ENCODE results near the gene HDAC11.

HDAC11 gene

DNA sequence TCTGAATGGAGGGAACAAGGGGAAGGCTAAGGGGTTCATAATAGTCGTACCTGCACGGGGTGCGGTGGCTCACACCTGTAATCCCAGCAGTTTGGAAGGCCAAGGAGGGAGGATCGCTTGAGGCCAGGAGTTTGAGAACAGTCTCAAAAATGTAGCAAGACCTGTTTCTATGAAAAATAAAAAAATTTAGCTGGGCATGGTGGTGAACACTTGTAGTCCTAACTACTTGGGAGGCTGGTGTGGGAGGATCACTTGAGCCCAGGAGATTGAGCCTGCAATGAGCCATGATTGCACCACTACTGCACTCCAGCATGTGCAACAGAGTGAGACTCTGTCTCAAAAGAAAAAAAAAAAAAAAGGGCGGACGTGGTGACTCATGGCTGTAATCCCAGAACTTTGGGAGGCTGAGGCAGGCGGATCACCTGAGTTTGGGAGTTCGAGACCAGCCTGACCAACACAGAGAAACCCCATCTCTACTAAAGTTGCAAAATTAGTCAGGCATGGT is 17.9 kb upstream of the HDAC11 start:
- TF ChIP-seq CTCF (IDR thresholded peaks at IDR 0.05; ENCODE audit: insufficient read depth, low read depth, low read length, missing control alignments), result no peak
- no peak overlapping the region for H3K4me3 ChIP-seq (ENCODE audit: low read length)
- DNase-seq (ENCODE audit: low read depth), result peak; percentile 23

DNA sequence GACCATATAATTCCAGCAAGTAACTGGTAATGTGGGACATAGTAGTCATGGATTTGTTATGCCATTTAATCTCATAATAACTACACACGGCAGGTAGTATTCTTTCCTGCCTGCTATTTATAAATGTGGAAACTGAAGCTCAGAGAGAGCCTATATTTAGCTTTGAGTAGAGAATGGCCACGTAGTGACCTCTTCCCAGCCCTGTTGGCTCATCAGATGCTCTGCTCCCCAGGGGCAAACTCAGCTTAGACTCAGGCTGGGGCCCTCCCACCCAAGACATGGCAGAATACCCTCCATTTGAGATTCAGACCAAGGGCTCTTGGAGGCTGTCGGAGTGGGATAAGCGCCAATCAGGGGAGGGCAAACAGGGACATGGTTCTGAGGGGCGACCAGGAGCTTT is 17.3 kb upstream of the HDAC11 start:
- no peak for TF ChIP-seq CTCF (IDR thresholded peaks at IDR 0.05; ENCODE audit: insufficient read depth, low read depth, low read length, missing control alignments)
- no peak overlapping the region for H3K4me3 ChIP-seq (ENCODE audit: low read length)
- DNase-seq (ENCODE audit: low read depth), result no peak

DNA sequence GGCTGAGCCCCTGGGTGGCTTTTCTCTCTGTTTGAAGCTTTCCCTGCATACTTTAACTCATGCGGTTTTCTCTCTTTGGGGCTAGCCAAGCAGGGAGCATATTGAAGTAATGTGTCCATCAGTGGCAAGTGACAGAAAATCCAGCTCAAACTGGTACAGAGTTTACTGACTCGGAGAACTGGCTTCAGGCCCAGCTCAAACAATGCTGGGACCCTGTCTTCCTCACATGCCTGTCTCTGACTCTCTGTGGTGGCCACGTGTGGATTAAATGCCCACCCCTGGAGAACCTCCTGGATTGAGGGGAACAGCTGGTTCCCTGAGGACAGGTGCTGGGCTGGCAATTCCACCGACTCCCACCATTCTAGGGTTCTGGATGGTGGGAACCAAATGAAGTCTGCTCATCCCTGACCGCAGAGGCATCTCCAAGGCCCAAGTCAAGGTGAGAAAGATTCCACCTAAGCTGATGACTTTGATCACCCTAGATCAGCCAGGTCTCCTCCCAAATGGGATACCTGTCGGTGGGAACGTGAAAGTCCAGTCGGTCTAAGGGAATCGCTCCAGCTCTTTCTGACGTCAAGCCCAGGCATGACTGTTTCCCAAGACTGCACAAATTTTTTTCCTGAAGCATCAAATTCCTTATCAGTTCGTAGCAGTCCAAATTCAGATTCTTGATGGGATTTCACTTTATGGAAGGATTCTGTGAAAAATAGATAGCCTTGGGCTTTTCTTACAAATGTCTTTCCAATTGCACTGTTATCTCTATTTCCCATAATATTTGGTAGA is 16.3 kb upstream of the HDAC11 start:
- peak; percentile 31 for DNase-seq (ENCODE audit: low read depth)
- no peak for TF ChIP-seq CTCF (IDR thresholded peaks at IDR 0.05; ENCODE audit: insufficient read depth, low read depth, low read length, missing control alignments)
- no peak overlapping the region for H3K4me3 ChIP-seq (ENCODE audit: low read length)

GRCh38 chr3:13465236-13465873 is 14.8 kb upstream of the HDAC11 start:
- TF ChIP-seq CTCF (IDR thresholded peaks at IDR 0.05; ENCODE audit: insufficient read depth, low read depth, low read length, missing control alignments), result no peak
- H3K4me3 ChIP-seq (ENCODE audit: low read length), result no peak overlapping the region
- no peak for DNase-seq (ENCODE audit: low read depth)

DNA sequence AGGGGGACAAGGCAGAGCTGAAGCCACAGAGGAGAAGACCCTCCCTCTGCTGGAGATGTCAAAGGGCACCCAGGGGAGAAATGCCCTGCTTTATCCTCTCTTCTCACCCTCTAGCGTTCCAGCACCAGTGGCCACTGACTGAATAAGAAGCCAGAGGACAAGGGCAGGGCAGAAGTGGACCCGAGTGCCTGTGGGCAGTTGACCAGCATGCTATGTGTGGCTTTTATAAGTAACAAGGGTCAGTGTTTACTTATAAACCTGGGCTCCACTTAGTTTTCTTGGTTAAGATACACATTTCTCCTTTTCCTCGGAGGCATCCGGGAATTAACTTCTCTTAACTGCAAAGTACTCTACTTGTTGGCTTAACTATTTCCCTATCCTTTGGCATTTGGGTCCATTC is 13.3 kb upstream of the HDAC11 start:
- TF ChIP-seq CTCF (IDR thresholded peaks at IDR 0.05; ENCODE audit: insufficient read depth, low read depth, low read length, missing control alignments), result no peak
- no peak for DNase-seq (ENCODE audit: low read depth)
- H3K4me3 ChIP-seq (ENCODE audit: low read length), result no peak overlapping the region

DNA sequence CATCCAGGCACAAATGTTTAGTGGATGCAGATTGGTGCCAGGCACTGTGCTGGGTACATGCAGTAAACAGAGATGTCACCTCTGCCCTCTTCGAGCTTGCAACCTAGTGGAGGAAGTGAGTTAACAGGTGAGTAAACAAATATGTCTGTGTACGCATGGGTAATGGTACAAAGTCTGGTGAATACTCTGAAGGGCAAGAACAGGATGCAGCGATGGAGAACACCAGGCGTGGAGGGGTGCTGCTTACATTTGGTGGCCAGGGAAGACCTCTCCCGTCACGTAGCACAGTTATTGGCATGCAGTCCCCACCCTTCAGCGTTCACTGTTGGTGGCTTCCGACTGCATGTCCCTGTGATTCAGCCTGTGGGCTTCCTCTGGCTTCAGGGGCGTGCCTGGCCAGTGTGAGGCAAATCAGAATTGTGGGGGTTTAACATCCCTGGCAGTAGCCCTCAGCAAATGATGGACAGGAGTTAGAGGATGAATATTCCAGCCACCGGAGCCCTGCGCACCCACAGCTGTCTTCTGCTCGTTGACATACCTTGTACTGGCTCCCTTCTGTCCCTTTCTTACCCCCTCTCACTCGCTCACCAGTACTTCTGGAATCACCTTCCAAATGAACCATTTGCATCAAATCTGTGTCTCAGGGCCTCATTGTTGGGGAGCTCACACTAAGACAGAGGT is 9.1 kb upstream of the HDAC11 start:
- H3K4me3 ChIP-seq (ENCODE audit: low read length), result no peak overlapping the region
- no peak for DNase-seq (ENCODE audit: low read depth)
- no peak for TF ChIP-seq CTCF (IDR thresholded peaks at IDR 0.05; ENCODE audit: insufficient read depth, low read depth, low read length, missing control alignments)

Data from epithelial cell of esophagus (primary cell).